Loucy (cell line): ENCODE results near the gene UCP1.
A peak's percentile ranks its signal among the peaks of the same experiment; 100 is the strongest.
"Not testable (repeated sequence)": the region's sequence is repeated elsewhere in the genome, so short reads cannot be mapped to it uniquely, and the experiment has no call there.

Source experiments
- H2AFZ ChIP-seq: fragments of 200-600 bp; sonication (generic); 2 replicates; pipeline ENCODE4 v1.6.0; 2016; ENCODE audit warnings: antibody characterized with exemption, mild to moderate bottlenecking, low read length, moderate library complexity
- H3F3A ChIP-seq: fragments of 200-600 bp; 2 replicates; pipeline ENCODE4 v1.6.0; 2016; ENCODE audit warnings: antibody characterized with exemption, low read depth, mild to moderate bottlenecking
- H3K27me3 ChIP-seq: fragments of 200-600 bp; sonication (generic); 2 replicates; pipeline ENCODE4 v1.6.1; 2014; ENCODE audit warnings: low read length, mild to moderate bottlenecking; ENCODE audit not compliant: insufficient read depth, poor library complexity, severe bottlenecking
- H3K36me3 ChIP-seq: fragments of 200-600 bp; sonication (generic); 2 replicates; pipeline ENCODE4 v1.6.1; 2016; ENCODE audit warnings: low read length; ENCODE audit not compliant: insufficient read depth
- H3K4me1 ChIP-seq: fragments of 200-600 bp; sonication (generic); 2 replicates; pipeline ENCODE4 v1.5.1; 2014; ENCODE audit warnings: low read length, mild to moderate bottlenecking; ENCODE audit not compliant: insufficient read depth, poor library complexity, severe bottlenecking
- H3K4me2 ChIP-seq: fragments of 200-600 bp; sonication (generic); 2 replicates; pipeline ENCODE4 v1.6.0; 2014; ENCODE audit warnings: antibody characterized with exemption, low read length, low read depth, mild to moderate bottlenecking; ENCODE audit not compliant: poor library complexity, severe bottlenecking
- H3K4me3 ChIP-seq: fragments of 200-600 bp; sonication (generic); 2 replicates; pipeline ENCODE4 v1.5.1; 2014; ENCODE audit warnings: low read length, mild to moderate bottlenecking, mixed read lengths; ENCODE audit not compliant: poor library complexity, severe bottlenecking
- H3K79me2 ChIP-seq: fragments of 200-600 bp; sonication (generic); 2 replicates; pipeline ENCODE4 v1.6.1; 2014; ENCODE audit warnings: low read length; ENCODE audit not compliant: insufficient read depth
- H3K9ac ChIP-seq: fragments of 200-600 bp; sonication (generic); 2 replicates; pipeline ENCODE4 v1.6.0; 2014; ENCODE audit warnings: mild to moderate bottlenecking, low read depth, low read length, moderate library complexity; ENCODE audit not compliant: poor library complexity, severe bottlenecking
- H3K9me2 ChIP-seq: fragments of 200-600 bp; sonication (generic); replicated peaks from 2 replicates; pipeline ENCODE4 v1.6.1; 2016; ENCODE audit warnings: low read depth, low read length, mixed read lengths
- H3K9me3 ChIP-seq: fragments of 200-600 bp; sonication (generic); 2 replicates; pipeline ENCODE4 v1.6.1; 2014; ENCODE audit warnings: mild to moderate bottlenecking, antibody characterized with exemption, low read length, low read depth; ENCODE audit not compliant: insufficient read depth
- H4K20me1 ChIP-seq: fragments of 200-600 bp; sonication (generic); 2 replicates; pipeline ENCODE4 v1.6.0; 2014; ENCODE audit warnings: antibody characterized with exemption, low read length, mild to moderate bottlenecking; ENCODE audit not compliant: insufficient read depth, poor library complexity, severe bottlenecking
- CTCF ChIP-seq: fragments of 200-600 bp; sonication (generic); conservative IDR thresholded peaks from 2 replicates; pipeline ENCODE4 v1.5.1; 2014; ENCODE audit warnings: mild to moderate bottlenecking, antibody characterized with exemption, low read length
- EZH2phosphoT487 ChIP-seq: fragments of 200-600 bp; IDR thresholded peaks from 2 replicates; pipeline ENCODE4 v1.6.1; 2018; ENCODE audit warnings: antibody characterized with exemption, mild to moderate bottlenecking, moderate library complexity, borderline replicate concordance

UCP1 gene

GRCh38 chr4:140523370-140523856 is 45.3 kb downstream of the UCP1 start:
- Histone ChIP-seq H3K9ac (no peak overlapping the region), H3K9me2 (no peaks in the 10 kb centered on the region), H3K4me1 (peaks cover 17% of the 10 kb centered on the region)

GRCh38 chr4:140515423-140515822 is 53.3 kb downstream of the UCP1 start:
- H3K4me1 ChIP-seq = no peaks in the 10 kb centered on the region
- no peaks in the 10 kb centered on the region for H3F3A ChIP-seq
- H3K27me3 ChIP-seq = no peaks in the 10 kb centered on the region
- H3K9me2 ChIP-seq = no peaks in the 10 kb centered on the region
- no peak for TF ChIP-seq CTCF
- no peak overlapping the region for H3K4me3 ChIP-seq
- no peaks in the 10 kb centered on the region for H3K79me2 ChIP-seq
- no peak overlapping the region for H3K9ac ChIP-seq
- H3K4me2 ChIP-seq = no peak overlapping the region
- no peaks in the 10 kb centered on the region for H4K20me1 ChIP-seq
- H3K36me3 ChIP-seq = no peaks in the 10 kb centered on the region
- H3K9me3 ChIP-seq = no peaks in the 10 kb centered on the region
- H2AFZ ChIP-seq = no peak overlapping the region

More at GRCh38 chr4:140523370-140523856, 45.3 kb downstream of the UCP1 start:
- Histone ChIP-seq H3K27me3 (no peaks in the 10 kb centered on the region), H3F3A (no peaks in the 10 kb centered on the region), H3K9me3 (no peaks in the 10 kb centered on the region), H3K4me3 (peak overlapping the region; percentile 58), H3K36me3 (no peaks in the 10 kb centered on the region), H2AFZ (peak overlapping the region; percentile 76), H3K4me2 (peak overlapping the region; percentile 54), H3K79me2 (peaks cover 28% of the 10 kb centered on the region), H4K20me1 (no peaks in the 10 kb centered on the region)
- TF ChIP-seq EZH2phosphoT487 = no peak
- no peak for TF ChIP-seq CTCF

GRCh38 chr4:140513765-140514164 is 55.0 kb downstream of the UCP1 start:
- H3K9me3 ChIP-seq, H3K9me2 ChIP-seq, H3K79me2 ChIP-seq, H3K9ac ChIP-seq, H3K27me3 ChIP-seq, H3F3A ChIP-seq, H3K36me3 ChIP-seq, H3K4me1 ChIP-seq, H2AFZ ChIP-seq, H4K20me1 ChIP-seq, H3K4me3 ChIP-seq, H3K4me2 ChIP-seq: not testable (repeated sequence)
